GM18861 (cell line): ENCODE results near the gene CDS2.

ENCODE experiments used
- ATAC-seq: cut with Tn5 transposase; IDR thresholded peaks from one replicate; pipeline ENCODE4 v1.9.1; 2021; ENCODE audit not compliant: unreplicated experiment

Gene CDS2

DNA sequence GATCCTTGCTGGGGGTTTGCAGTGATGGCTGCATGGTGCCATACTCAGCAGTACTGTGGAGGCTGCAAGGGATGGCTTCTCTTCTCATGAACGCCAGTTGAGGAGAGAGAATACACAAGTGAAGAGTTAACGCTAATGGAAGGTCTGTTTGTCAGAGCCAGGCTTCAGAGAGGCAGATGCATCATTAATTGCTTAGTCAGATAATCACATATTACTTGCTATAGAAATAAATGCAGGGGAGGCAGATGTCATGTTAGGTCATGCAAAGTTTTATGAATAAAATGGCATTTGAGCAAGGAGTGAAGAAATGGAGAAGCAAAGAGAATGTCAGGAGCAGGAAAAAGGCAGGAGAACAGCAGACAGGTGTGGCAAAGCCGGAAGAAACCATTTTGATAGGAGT lies 51.2 kb downstream of the CDS2 start:
- ATAC-seq: no peak

DNA sequence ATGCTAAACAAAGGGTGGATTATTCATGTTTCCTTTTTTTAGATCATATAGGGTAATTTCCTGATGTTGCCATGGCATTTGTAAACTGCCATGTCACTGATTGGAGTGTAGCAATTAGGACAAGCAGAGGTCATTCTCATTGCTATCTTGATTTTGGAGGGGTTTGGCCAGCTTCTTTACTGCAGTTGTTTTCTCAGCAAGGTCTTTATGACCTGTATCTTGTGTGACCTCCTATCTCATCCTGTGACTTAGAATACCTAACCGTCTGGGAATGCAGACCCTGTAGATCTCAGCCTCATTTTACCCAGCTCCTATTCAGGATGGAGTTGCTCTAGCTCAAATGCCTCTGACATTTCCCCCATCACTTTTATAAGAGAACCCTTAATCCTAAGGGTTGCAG lies 53.6 kb downstream of the CDS2 start:
- ATAC-seq: no peak

DNA sequence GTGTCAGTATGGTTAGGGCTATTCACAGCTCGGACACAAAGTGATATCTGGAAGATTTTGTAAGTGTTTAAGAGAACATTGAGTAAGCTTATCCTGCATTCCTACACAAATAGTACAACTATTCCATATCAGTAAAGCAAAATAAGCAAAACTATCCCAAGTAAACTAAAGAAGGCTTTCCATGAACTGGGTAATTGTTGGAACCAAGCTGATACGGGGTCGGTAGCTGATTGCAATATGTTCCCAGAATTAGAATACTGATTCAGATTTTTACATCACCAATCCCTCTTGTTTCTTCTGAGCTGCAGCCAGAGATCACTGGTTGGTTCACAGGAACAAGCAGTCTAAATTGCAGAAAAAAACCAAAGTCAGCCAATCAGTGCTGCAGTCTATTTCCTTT lies 54.1 kb downstream of the CDS2 start:
- ATAC-seq: no peak

DNA sequence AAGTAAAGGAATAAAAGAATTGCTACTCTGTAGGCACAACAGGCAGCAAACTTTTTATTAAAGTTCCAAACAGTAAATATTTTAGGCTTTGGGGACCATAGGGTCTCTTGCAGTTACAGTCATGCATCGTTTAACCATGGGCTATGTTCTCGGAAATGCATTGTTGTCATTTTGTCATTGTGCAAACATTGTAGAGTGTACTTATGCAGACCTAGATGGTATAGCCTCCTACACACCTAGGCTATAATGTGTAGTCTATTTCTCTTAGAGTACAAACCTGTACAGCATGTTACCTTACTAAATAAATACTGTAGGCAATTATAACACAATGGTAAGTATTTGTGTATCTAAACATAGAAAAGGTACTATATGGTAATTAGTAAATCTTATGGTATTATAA lies 54.7 kb downstream of the CDS2 start:
- no peak for ATAC-seq

DNA sequence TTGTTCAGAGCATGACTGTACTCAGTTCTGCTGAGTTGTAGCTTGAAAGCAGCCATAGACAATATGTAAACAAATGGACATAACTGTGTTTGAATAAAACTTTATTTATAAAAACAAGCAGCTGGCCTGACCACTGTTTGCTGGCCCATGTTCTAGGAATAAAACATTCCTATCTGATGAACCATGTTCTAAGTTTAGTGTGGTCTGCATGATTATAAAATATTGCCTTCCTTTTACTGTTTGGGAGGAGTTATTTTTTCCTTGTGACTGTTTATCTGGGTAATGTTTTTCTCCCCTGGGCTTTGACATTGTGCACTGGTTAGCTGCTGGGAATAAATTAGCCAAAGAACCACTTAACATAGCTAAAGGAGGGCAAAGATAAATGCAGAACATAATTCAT lies 55.1 kb downstream of the CDS2 start:
- no peak for ATAC-seq

DNA sequence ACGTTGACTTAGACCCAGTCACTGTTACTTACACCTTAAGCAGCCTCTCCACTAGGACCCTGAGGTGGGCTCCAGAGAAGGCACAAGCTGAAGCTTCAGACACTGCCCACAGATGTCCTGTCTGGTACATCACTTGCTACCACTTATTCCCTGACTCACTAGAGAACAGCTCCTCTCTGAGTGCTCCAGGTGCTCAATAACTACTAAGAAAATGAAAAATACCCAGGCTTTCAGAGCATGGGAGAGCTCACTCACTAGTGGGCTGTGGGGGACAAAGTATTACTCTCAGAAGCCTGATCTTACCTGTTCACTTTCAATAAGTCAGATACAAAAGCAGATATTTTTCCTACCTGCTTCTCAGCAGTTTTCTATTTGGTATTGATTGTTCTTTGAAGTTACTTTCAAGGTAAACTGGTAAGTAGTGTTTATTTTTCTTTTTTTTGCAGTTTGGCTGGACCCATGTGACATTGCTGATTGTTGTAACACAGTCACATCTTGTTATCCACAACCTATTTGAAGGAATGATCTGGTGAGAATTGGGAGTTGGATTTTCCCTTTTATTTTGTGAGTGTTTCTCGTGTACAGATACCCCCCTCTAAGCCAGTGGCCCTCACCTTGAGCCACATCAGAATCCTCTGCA lies 55.9 kb downstream of the CDS2 start:
- ATAC-seq: no peak

DNA sequence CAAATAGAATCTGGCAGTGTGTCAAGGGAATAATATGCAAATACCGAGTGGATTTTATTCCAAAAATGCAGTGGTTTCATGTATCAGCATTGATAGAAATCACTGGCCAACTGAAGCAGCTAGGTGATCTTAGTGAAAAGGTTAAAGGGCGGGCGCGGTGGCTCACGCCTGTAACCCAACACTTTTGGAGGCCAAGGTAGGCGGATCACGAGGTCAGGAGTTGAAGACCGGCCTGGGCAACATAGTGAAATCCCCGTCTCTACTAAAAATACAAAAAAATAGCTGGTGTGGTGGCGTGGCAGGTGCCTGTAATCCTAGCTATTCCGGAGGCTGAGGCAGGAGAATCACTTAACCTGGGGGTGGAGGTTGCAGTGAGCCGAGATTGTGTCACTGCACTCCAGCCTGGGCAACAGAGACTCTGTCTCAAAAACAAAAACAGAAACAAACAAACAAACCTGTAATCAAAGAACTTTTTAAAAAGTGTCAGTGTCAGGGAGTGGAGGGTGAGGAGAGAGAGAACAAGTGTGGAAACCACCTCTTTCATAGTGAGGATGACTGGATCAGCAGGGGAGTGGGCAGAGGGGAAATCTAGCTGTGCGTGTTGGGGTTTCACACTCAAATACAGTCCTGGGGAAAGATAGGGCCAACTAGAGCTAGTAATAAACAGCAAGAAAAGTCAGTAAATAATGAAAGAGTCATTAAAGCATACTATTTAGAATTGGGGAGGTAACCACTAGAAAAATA lies 57.1 kb downstream of the CDS2 start:
- no peak for ATAC-seq

DNA sequence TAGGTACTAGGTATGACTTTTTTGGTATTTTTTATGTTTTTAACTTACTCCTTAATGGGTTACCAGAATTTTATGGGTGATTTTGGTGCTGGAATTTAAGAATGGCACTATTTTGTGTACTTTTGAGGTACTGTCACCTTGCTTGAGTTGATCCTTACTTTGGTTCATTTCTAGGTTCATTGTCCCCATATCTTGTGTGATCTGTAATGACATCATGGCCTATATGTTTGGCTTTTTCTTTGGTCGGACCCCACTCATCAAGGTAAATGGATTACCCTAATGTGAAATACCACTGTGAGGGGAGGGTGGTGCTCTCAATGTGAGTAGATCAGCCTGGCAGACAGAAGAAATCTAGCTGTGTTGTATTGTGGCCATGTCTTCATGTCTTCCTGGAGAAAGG lies 57.9 kb downstream of the CDS2 start:
- no peak for ATAC-seq

DNA sequence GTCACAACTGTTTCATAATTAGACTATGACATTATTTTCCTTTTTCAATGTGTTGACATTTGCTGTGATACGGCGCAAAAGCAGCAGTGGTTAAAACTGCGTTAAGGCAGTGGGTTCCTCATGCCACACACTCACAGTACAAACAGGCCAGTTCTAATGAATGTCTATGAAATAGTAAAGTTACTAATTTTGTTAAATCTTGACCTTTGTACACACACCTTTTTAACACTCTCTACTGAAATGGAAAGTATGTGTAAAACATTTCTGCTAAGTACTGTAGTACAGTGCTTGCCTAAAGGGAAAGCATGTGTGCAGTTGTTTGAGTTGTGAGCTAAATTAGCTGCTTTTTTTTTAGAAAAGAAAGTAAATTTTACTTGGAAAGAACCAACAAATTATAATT lies 60.3 kb downstream of the CDS2 start:
- ATAC-seq: no peak

DNA sequence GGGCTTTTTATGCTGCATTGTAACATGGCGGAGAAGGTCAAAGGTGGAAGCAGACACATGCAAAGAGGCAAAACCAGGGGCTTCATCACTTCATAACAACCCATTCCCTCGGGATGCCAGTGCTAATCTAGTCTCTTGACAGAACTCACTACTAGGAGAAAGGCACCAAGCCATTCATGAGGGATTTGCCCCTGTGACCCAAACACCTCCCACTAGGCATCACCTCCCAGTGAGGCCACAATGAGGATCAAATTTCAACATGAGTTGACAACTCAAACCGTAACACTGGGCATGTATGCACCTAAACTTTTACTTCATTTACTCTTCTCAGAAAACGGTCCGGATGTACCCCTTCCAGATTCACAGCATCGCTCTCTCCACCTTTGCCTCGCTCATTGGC lies 61.9 kb downstream of the CDS2 start:
- no peak for ATAC-seq

DNA sequence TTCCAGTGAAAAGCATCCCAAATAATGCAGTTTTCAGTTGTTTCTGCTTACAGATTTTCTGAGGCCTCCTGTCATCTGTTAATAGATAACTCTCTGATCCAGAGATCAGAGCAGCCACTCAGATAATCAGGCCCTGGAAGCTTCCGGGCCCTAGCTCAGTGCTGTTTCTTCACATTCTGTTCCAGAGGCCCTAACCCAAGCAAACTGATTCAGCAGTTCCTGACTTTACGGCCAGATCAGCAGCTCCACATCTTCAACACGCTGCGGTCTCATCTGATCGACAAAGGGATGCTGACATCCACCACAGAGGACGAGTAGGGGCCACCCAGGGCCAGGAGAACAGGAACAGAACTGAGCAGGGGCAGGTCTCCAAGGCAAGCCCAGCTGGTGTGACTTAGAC lies 63.1 kb downstream of the CDS2 start:
- no peak for ATAC-seq

DNA sequence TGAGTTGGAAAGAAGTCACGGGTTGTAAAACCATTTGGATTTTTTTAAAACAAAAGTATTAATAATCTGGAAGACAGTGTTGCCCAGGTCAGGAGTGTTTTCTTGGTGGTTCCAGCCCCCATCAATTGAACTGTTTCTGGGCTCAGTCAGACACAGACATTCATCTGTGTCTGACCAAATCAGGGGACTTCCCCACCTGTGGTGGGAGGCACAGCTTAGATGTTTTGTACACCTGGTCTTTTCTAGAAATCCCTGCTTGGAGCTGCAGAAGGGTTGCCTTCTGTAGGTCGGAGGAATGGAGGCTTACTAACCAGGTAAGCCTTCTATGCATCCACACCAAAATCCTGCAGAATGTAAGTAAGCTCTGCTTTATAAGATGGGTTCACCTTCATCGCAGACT lies 63.6 kb downstream of the CDS2 start:
- no peak for ATAC-seq

DNA sequence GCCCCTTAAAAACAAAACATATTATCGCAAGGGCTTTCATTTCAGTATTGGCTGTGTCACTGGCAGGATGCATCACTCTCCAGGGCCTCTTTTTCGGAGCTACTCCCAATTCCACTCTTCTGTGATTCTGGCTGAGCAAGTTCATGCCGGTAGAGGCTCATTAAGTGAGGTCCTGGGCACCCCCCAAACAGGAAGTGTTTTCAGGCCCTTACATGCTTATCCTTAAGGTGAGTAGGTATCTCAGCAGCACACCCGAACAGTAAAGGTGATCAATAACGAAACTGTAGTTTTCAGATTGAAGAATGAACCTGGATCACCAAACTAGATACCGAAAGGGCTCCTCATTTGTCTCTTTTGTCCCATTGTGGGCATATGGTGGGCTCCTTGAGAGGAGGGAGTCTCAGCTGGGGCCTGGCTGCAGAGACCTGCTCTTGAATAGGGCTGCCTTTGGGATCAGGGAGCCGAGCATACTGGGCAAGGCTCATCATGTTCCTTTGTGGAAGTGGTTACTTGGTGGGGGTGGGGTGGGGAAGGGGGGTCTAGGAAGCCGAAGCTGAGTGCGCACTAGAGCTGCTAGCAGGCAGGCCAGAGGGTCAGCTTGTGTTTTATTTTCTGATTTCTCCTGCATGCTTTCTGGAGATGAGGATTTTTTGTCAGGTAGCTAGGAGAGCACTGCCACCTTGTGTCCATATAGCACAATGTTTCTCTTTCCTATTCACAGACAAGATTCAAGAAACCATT lies 65.2 kb downstream of the CDS2 start:
- ATAC-seq: peak; percentile 57

DNA sequence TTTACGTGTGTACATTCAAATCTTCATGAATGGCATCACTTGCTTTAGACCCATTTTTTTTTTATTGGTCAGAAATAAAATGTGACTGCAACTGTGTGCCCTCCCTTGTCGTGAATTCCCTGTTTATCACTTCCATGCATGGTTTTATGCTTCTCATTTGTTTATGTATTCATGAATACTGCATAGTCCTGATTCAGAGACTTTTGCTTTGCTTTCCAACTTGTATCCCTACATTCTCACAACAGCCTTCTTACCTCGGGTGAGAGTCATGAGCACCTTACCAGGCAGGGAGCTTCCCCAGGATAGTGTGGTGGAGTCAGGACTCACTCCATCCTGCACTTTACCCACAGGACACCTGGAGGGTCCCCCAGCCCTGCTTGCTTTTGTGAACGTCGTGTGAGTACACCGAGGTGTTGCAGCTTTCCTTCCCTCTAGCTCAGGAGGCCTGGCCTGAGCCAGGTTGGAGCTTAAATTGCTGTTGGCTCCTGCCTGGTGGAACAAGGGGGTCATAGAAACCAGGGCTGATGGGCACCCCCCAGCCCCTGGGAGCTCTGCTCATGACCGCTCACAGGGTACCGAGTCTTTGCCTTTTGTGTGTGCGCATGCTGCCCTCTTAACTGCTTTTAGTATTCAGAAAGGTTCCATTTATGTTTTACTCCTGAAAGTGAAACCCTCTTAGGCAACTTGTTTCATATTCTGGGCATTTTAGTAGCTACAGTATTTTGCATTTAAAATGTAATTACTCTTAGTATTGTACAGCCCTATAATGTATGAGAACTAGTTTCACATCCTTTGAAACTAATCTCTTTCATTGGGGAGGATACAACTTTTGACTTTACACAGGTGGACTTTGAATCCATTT lies 66.0 kb downstream of the CDS2 start:
- peak; percentile 46 for ATAC-seq

DNA sequence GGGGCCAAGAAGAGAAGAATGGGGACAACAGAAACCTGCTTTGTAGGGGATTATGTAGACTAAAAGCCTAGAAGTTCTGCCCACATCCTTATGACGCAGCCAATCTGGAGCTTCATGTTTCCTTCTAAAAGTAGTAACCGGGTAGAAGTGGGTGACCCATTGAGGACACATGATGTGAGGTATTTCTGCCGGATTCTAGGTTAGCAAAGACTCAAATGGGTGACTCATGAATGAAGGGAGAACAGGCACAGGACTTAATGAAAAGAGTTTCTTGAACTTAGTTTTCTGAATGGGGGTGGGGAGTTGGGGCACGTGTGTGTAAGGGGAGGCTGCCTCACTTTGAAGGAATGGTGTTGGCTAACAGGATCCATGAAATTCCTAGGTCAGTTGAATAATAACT lies 68.8 kb downstream of the CDS2 start:
- no peak for ATAC-seq

DNA sequence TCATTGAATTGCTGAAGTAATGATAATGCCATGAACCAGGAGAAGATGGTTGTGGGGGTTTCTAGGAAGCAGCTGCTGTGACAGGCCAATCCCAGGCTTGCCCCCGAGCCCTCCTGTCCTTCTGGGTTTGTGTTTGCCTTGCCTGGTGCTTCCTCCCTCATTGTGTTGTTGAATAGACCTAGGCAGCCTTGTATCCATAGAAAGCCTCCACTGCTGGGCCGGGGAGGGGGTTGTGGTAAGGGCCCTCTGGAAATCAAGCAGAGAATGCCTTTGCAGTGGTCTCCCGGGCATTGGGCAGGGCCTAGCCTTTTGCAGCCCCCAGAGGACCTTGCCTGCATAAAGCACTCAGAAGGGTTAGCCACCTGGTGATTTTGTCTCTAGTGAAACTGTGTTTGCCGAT lies 69.3 kb downstream of the CDS2 start:
- no peak for ATAC-seq

DNA sequence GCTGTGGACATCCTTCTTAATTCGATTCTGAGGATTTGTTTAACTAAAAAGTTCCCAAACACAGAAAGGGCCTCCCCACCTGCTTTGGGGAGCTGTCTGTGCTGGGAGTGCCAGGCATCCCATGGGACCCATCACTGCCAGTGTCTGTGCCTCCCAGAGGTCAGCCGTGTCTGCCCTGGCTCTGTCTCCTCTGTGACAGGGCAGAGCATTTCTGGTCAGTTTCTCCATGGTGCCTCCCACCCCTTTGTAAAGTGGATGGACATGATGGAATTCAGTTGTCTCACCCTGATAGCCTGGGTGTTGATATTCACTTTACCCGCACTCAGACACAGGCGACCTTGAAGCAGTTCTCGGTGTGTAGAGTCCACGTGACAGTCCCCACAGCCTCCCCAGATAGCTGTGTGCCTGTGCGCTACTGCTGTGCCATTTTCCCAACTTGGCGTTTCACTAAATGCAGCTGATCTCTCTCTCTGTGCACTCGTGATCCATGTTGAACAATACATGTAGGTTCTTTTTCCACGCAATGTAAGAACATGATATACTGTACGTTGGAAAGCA lies 70.5 kb downstream of the CDS2 start:
- no peak for ATAC-seq

DNA sequence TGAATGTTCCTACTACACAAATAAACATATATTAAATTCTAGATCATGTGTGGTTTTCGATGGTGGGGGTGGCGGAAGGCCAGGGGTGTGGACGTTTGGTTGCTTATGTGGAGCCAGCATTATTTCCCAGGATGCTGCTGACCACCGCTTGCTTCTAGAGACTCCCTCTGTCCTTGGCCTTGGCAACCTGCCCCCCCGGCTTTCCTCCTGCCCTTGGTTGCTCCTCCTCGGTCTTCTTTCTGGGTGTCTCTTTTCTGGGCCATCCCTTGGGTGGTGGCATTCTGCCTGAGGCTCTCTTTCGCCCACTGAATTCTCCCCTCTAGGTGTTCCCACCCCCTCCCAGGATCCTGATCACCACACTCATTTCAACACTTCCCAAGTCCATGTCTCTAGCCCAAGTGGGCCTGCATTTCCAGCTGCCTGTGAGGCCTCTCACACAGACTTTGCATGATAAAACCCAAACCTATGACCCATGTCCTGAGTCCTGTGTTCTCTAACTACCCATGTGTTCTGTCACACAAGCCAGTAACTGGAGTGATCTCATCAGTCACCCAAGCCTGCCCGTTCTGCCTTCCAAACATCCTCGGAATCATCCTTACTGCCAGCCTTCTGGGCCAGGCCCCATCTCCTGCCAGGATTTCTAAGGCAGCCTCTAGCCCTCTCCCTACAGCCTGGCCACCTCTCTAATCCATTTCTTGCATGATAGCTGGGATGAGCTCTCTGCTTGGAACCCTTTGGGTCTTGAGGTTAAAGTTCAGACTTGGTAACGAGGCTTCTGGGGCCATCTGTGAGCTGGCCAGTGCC lies 71.2 kb downstream of the CDS2 start:
- ATAC-seq: no peak

DNA sequence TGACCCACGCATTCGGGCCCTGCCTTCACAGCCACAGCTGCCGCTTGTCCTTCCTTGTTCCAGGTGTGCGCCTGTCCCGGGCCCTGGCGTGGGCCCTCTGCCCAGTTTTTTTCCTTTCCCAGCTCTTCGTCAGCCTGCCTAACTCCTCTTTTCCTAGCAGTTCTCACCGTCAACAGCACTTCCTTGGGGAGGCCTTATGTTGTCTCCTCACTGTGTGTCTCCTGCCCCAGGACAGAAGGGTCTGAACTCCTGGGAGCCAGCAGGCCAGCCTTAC lies 71.8 kb downstream of the CDS2 start:
- no peak for ATAC-seq

DNA sequence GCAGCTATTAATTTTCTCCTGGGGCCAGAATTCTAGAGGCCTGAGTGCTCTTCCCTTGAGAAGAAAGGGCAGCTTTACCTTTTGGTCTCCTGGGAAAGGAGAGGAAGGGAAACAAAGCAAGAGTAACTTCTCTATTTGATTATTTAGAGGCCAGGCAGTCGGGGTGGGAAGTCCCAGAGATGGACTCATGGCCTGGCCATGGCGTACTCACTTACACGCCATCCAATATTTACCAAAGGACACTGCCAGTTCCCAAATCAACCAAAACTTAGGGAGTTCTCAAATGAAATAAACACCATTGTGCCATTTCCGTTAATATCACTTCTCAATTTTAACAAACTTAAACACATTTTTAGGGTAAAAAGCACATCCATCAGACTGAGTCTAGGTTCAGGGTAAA lies 76.6 kb downstream of the CDS2 start:
- ATAC-seq: no peak
